AG04449 (cell line): ENCODE data around the gene HLA-DQA1.

Experiments
- CTCF ChIA-PET: fragments of 350-600 bp; formaldehyde crosslinking; extraction: SDS; loops from one replicate; lab custom pipeline; 2021; ENCODE audit warnings: antibody characterized with exemption; lab: Yijun Ruan, JAX
- POLR2A ChIA-PET: fragments of 400-600, 350-600 bp; formaldehyde crosslinking; extraction: SDS; loops from one replicate; lab custom pipeline; 2020; ENCODE audit warnings: antibody characterized with exemption, inconsistent platforms; lab: Yijun Ruan, JAX
- DNase-seq: peaks from one replicate; pipeline ENCODE4 v3.0.0-alpha.2; 2010; ENCODE audit warnings: low read depth, low spot score
- H3K4me3 ChIP-seq: 2 replicates; pipeline ENCODE4 v1.5.1; 2011; ENCODE audit warnings: low read depth, mild to moderate bottlenecking, control low read depth, low read length
- CTCF ChIP-seq: IDR thresholded peaks from one replicate; pipeline ENCODE4 v1.5.1; 2011; ENCODE audit warnings: mild to moderate bottlenecking, moderate library complexity, low read length, control low read depth, inconsistent platforms; ENCODE audit not compliant: insufficient read depth; ENCODE audit errors: missing control alignments

The HLA-DQA1 gene

GRCh38 chr6:32603222-32603621 is 34.0 kb upstream of the HLA-DQA1 start:
- ChIA-PET CTCF (no interaction called here), POLR2A (no interaction called here)
- no peak for TF ChIP-seq CTCF

GRCh38 chr6:32603888-32604287 is 33.3 kb upstream of the HLA-DQA1 start:
- CTCF ChIA-PET, result no interaction called here
- POLR2A ChIA-PET, result no interaction called here
- no peak overlapping the region for H3K4me3 ChIP-seq
- TF ChIP-seq CTCF, result no peak
- no peak for DNase-seq

More at GRCh38 chr6:32603222-32603621, 34.0 kb upstream of the HLA-DQA1 start:
- no peak for DNase-seq
- no peak overlapping the region for H3K4me3 ChIP-seq

- no peak for DNase-seq
- ChIA-PET POLR2A (no interaction called here), CTCF (no interaction called here)
- no peak for TF ChIP-seq CTCF
- H3K4me3 ChIP-seq, result no peak overlapping the region
These were observed 32.8 kb upstream of the HLA-DQA1 start for GRCh38 chr6:32604434-32604877.

- no peak overlapping the region for H3K4me3 ChIP-seq
- no peak for TF ChIP-seq CTCF
- POLR2A ChIA-PET, result no interaction called here
- CTCF ChIA-PET, result no interaction called here
- no peak for DNase-seq
These were observed 29.8 kb upstream of the HLA-DQA1 start for GRCh38 chr6:32607263-32607987.

- DNase-seq, result no peak
- CTCF ChIA-PET, result no interaction called here
- no peak for TF ChIP-seq CTCF
- POLR2A ChIA-PET, result no interaction called here
- H3K4me3 ChIP-seq, result no peak overlapping the region
These were observed 29.3 kb upstream of the HLA-DQA1 start for GRCh38 chr6:32607988-32608298.

- DNase-seq, result no peak
- TF ChIP-seq CTCF, result no peak
- POLR2A ChIA-PET, result no interaction called here
- no peak overlapping the region for H3K4me3 ChIP-seq
- CTCF ChIA-PET, result no interaction called here
These were observed 28.8 kb upstream of the HLA-DQA1 start for GRCh38 chr6:32608362-32608761.
